SK-N-SH (cell line): ENCODE data around the gene HOXB5.

ENCODE experiments used
- CHD2 ChIP-seq: fragments of 150-350 bp; IDR thresholded peaks from 2 replicates; pipeline ENCODE4 v1.6.1; 2018; ENCODE audit warnings: low read length; ENCODE audit not compliant: partially characterized antibody
- CTCF ChIP-seq: fragments of 200-600 bp; sonication (generic); IDR thresholded peaks from 2 replicates; pipeline ENCODE4 v1.6.1; 2017; ENCODE audit warnings: antibody characterized with exemption, mild to moderate bottlenecking, moderate library complexity
- ELF1 ChIP-seq: IDR thresholded peaks from 2 replicates; pipeline ENCODE4 v1.4.0; 2012
- EP300 ChIP-seq, 2 experiments: IDR thresholded peaks; 2 replicates each; pipeline versions ENCODE4 v1.4.0 to v1.6.1; 2012; ENCODE audit warnings: borderline replicate concordance in 1 of 2, low read depth in 1 of 2, low read length in 1 of 2
- EZH2phosphoT487 ChIP-seq: fragments of 200-600 bp; sonication (generic); IDR thresholded peaks from 2 replicates; pipeline ENCODE4 v1.6.1; 2017; ENCODE audit warnings: low read depth, mixed run types, mild to moderate bottlenecking, antibody characterized with exemption, moderate library complexity, borderline replicate concordance
- NFIC ChIP-seq: IDR thresholded peaks from 2 replicates; pipeline ENCODE4 v1.4.0; 2012; ENCODE audit warnings: borderline replicate concordance
- POLR2AphosphoS5 ChIP-seq: IDR thresholded peaks from 2 replicates; pipeline ENCODE4 v1.6.1; 2012; ENCODE audit warnings: low read depth, low read length
- RAD21 ChIP-seq: IDR thresholded peaks from 2 replicates; pipeline ENCODE4 v1.6.1; 2012; ENCODE audit warnings: mild to moderate bottlenecking, low read length
- REST ChIP-seq: IDR thresholded peaks from 2 replicates; pipeline ENCODE4 v1.6.1; 2012; ENCODE audit warnings: mild to moderate bottlenecking, low read depth, low read length, moderate library complexity
- TCF12 ChIP-seq: IDR thresholded peaks from 2 replicates; pipeline ENCODE4 v1.4.0; 2012
- TF ChIP-seq, protein P1 (sequence below): fragments of 150-350 bp; IDR thresholded peaks from 2 replicates; pipeline ENCODE4 v1.6.1; 2017; ENCODE audit warnings: antibody characterized with exemption, low read length, low read depth, borderline replicate concordance
- TF ChIP-seq, protein P2 (sequence below): IDR thresholded peaks from 2 replicates; pipeline ENCODE4 v1.4.0; 2012; ENCODE audit warnings: low read depth
- TF ChIP-seq, protein P3 (sequence below): IDR thresholded peaks from 2 replicates; pipeline ENCODE4 v1.4.0; 2012; ENCODE audit warnings: low read depth, borderline replicate concordance

GRCh38 chr17:48544349-48545021, 49.1 kb downstream of the HOXB5 start:
- TF ChIP-seq REST = no peak
- TF ChIP-seq CTCF = no peak
- TF ChIP-seq, protein P1, sequence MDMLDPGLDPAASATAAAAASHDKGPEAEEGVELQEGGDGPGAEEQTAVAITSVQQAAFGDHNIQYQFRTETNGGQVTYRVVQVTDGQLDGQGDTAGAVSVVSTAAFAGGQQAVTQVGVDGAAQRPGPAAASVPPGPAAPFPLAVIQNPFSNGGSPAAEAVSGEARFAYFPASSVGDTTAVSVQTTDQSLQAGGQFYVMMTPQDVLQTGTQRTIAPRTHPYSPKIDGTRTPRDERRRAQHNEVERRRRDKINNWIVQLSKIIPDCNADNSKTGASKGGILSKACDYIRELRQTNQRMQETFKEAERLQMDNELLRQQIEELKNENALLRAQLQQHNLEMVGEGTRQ = no peak
- no peak for TF ChIP-seq TCF12
- TF ChIP-seq EZH2phosphoT487 = no peak; the same call in 1 of the 2 replicates
- no peak for TF ChIP-seq RAD21
- no peak for TF ChIP-seq CHD2
- TF ChIP-seq POLR2AphosphoS5 = no peak
- TF ChIP-seq NFIC = no peak
- no peak for TF ChIP-seq ELF1
- no peak for TF ChIP-seq EP300 (IDR thresholded peaks at IDR 0.05; ENCODE audit: borderline replicate concordance in 1 of 2, low read depth in 1 of 2, low read length in 1 of 2)
- TF ChIP-seq, protein P2, sequence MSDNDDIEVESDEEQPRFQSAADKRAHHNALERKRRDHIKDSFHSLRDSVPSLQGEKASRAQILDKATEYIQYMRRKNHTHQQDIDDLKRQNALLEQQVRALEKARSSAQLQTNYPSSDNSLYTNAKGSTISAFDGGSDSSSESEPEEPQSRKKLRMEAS = no peak
- TF ChIP-seq, protein P3, sequence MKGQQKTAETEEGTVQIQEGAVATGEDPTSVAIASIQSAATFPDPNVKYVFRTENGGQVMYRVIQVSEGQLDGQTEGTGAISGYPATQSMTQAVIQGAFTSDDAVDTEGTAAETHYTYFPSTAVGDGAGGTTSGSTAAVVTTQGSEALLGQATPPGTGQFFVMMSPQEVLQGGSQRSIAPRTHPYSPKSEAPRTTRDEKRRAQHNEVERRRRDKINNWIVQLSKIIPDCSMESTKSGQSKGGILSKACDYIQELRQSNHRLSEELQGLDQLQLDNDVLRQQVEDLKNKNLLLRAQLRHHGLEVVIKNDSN = no peak
